Trophoblast cell (in vitro differentiated cells and primary cell): ENCODE measurements around the gene CDH1.

Source experiments
- DNase-seq, 2 donors: peaks; one replicate each; pipeline ENCODE4 v3.0.0-alpha.2; 2016
- H2AFZ ChIP-seq: 2 replicates; pipeline ENCODE4 v1.6.1; 2013; ENCODE audit warnings: low read length, moderate library complexity, mild to moderate bottlenecking; ENCODE audit not compliant: insufficient read depth, poor library complexity
- H2AK5ac ChIP-seq: 2 replicates; pipeline ENCODE4 v1.6.1; 2013; ENCODE audit warnings: mild to moderate bottlenecking, low read length
- H2BK120ac ChIP-seq: 2 replicates; pipeline ENCODE4 v1.6.1; 2013; ENCODE audit warnings: low read length, mild to moderate bottlenecking, moderate library complexity; ENCODE audit not compliant: insufficient read depth, poor library complexity
- H2BK12ac ChIP-seq: 2 replicates; pipeline ENCODE4 v1.6.1; 2013; ENCODE audit warnings: mild to moderate bottlenecking, low read length, moderate library complexity
- H2BK5ac ChIP-seq: 2 replicates; pipeline ENCODE4 v1.6.1; 2013; ENCODE audit warnings: low read length, low read depth, moderate library complexity, mild to moderate bottlenecking; ENCODE audit not compliant: poor library complexity
- H3K14ac ChIP-seq: 2 replicates; pipeline ENCODE4 v1.6.1; 2013; ENCODE audit warnings: mild to moderate bottlenecking, low read length
- H3K18ac ChIP-seq: 2 replicates; pipeline ENCODE4 v1.6.1; 2013; ENCODE audit warnings: mild to moderate bottlenecking, low read length
- H3K23ac ChIP-seq: 2 replicates; pipeline ENCODE4 v1.6.1; 2013; ENCODE audit warnings: low read length
- H3K27ac ChIP-seq: 2 replicates; pipeline ENCODE4 v1.5.1; 2013; ENCODE audit warnings: low read depth, mild to moderate bottlenecking, inconsistent platforms, low read length, moderate library complexity
- H3K27me3 ChIP-seq: 2 replicates; pipeline ENCODE4 v1.6.1; 2013; ENCODE audit warnings: inconsistent platforms, mild to moderate bottlenecking, low read length, moderate library complexity; ENCODE audit not compliant: insufficient read depth
- H3K36me3 ChIP-seq, 2 experiments: 1 replicate in 1 of 2; 2 replicates in 1 of 2; pipeline ENCODE4 v1.6.1; 2013; ENCODE audit warnings: low read length in 2 of 2, mild to moderate bottlenecking in 2 of 2, moderate library complexity in 1 of 2; ENCODE audit not compliant: insufficient read depth in 2 of 2, control insufficient read depth in 1 of 2
- H3K4ac ChIP-seq: 2 replicates; pipeline ENCODE4 v1.6.1; 2013; ENCODE audit warnings: low read depth, mild to moderate bottlenecking, low read length, moderate library complexity
- H3K4me1 ChIP-seq, 2 experiments: 1 replicate in 1 of 2; 2 replicates in 1 of 2; pipeline ENCODE4 v1.6.1; 2013; ENCODE audit warnings: low read length in 2 of 2, mild to moderate bottlenecking in 2 of 2, moderate library complexity in 1 of 2; ENCODE audit not compliant: insufficient read depth in 2 of 2, control insufficient read depth in 1 of 2
- H3K4me2 ChIP-seq: 2 replicates; pipeline ENCODE4 v1.6.1; 2013; ENCODE audit warnings: inconsistent platforms, mild to moderate bottlenecking, low read length, moderate library complexity
- H3K4me3 ChIP-seq: 2 replicates; pipeline ENCODE4 v1.5.1; 2013; ENCODE audit warnings: mild to moderate bottlenecking, low read depth, low read length, inconsistent platforms
- H3K79me1 ChIP-seq: one replicate; pipeline ENCODE4 v1.6.1; 2013; ENCODE audit warnings: low read length
- H3K79me2 ChIP-seq: 2 replicates; pipeline ENCODE4 v1.6.1; 2013; ENCODE audit warnings: low read length, mild to moderate bottlenecking; ENCODE audit not compliant: control insufficient read depth, insufficient read depth, poor library complexity
- H3K9ac ChIP-seq: 2 replicates; pipeline ENCODE4 v1.6.1; 2013; ENCODE audit warnings: mild to moderate bottlenecking, low read length
- H3K9me3 ChIP-seq: 2 replicates; pipeline ENCODE4 v1.6.1; 2013; ENCODE audit warnings: low read depth, mild to moderate bottlenecking, control low read depth, inconsistent platforms, low read length; ENCODE audit not compliant: insufficient read depth
- H4K12ac ChIP-seq: 2 replicates; pipeline ENCODE4 v1.6.1; 2013; ENCODE audit warnings: low read depth, mild to moderate bottlenecking, low read length, moderate library complexity
- H4K8ac ChIP-seq: 2 replicates; pipeline ENCODE4 v1.6.1; 2013; ENCODE audit warnings: low read depth, mild to moderate bottlenecking, low read length, moderate library complexity
- H4K91ac ChIP-seq: one replicate; pipeline ENCODE4 v1.6.1; 2013; ENCODE audit warnings: low read depth, mild to moderate bottlenecking, low read length, moderate library complexity
- WGBS: extraction: QIAGEN DNeasy Blood & Tissue Kit; methylation state at CpG from one replicate; pipeline ENCODE4 v1.1.7; 2013; ENCODE audit warnings: missing lambda C conversion rate; ENCODE audit not compliant: insufficient read length, insufficient coverage; ENCODE audit errors: extremely low coverage; 5-methylcytosine and 5-hydroxymethylcytosine counted together

CDH1 gene

DNA sequence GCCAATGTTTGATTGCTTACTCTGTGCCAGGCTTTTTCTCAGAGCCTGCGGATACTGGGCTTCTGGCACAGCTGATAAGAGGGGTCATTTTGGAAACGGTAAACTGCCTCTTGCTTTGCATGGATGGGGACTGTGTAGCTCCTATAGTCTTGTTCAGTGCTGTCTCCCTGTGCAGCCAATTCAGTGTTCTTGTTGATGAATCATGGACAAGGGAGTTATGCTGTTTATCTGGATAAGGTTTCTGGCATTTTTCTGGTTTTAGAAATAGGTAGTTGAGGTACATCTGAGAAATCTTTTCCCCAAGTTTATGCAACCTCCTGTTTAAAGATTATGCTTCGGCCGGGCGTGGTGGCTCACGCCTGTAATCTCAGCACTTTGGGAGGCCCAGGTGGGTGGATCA, 89.6 kb downstream of the CDH1 start:
- Histone ChIP-seq H2BK12ac (no peak overlapping the region), H2AFZ (no peak overlapping the region), H3K79me1 (peaks cover 4% of the 10 kb centered on the region), H3K27me3 (no peaks in the 10 kb centered on the region), H3K14ac (no peak overlapping the region), H3K4me2 (no peak overlapping the region), H4K91ac (no peak overlapping the region), H3K4me1 (peaks cover 2 to 11% of the 10 kb centered on the region in 2 experiments), H3K4me3 (no peak overlapping the region), H2BK120ac (no peak overlapping the region), H3K4ac (no peak overlapping the region), H3K27ac (no peak overlapping the region), H3K23ac (no peak overlapping the region), H2AK5ac (no peak overlapping the region), H3K9ac (no peak overlapping the region), H4K12ac (no peak overlapping the region), H4K8ac (no peak overlapping the region), H3K18ac (no peak overlapping the region), H3K9me3 (no peaks in the 10 kb centered on the region), H2BK5ac (no peak overlapping the region), H3K36me3 (peaks cover 35 to 52% of the 10 kb centered on the region in 2 experiments), H3K79me2 (no peaks in the 10 kb centered on the region)
- WGBS, result no CpG with 5 or more reads among the region's 6 CpGs
- peak in 1 of 2 donors; percentile 26 for DNase-seq

DNA sequence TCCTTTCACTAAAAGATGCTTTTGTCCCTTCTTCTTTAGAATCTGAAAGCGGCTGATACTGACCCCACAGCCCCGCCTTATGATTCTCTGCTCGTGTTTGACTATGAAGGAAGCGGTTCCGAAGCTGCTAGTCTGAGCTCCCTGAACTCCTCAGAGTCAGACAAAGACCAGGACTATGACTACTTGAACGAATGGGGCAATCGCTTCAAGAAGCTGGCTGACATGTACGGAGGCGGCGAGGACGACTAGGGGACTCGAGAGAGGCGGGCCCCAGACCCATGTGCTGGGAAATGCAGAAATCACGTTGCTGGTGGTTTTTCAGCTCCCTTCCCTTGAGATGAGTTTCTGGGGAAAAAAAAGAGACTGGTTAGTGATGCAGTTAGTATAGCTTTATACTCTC, 96.2 kb downstream of the CDH1 start:
- Histone ChIP-seq H3K4me1 (no peaks in the 10 kb centered on the region), H3K79me1 (no peaks in the 10 kb centered on the region), H3K4me3 (no peak overlapping the region), H3K4me2 (no peak overlapping the region), H3K36me3 (peaks cover 37 to 49% of the 10 kb centered on the region in 2 experiments), H2AFZ (no peak overlapping the region), H4K91ac (no peak overlapping the region), H3K9me3 (peaks cover 2% of the 10 kb centered on the region), H3K79me2 (no peaks in the 10 kb centered on the region), H3K18ac (no peak overlapping the region), H3K14ac (no peak overlapping the region), H3K4ac (no peak overlapping the region), H3K27me3 (no peaks in the 10 kb centered on the region), H2BK5ac (no peak overlapping the region), H2BK12ac (no peak overlapping the region), H3K27ac (no peak overlapping the region), H4K12ac (no peak overlapping the region), H3K9ac (no peak overlapping the region), H3K23ac (no peak overlapping the region), H4K8ac (no peak overlapping the region), H2AK5ac (no peak overlapping the region), H2BK120ac (no peak overlapping the region)
- WGBS, result no CpG with 5 or more reads among the region's 14 CpGs
- DNase-seq, result no peak

DNA sequence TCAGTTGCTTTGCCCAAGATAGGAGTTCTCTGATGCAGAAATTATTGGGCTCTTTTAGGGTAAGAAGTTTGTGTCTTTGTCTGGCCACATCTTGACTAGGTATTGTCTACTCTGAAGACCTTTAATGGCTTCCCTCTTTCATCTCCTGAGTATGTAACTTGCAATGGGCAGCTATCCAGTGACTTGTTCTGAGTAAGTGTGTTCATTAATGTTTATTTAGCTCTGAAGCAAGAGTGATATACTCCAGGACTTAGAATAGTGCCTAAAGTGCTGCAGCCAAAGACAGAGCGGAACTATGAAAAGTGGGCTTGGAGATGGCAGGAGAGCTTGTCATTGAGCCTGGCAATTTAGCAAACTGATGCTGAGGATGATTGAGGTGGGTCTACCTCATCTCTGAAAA, 97.5 kb downstream of the CDH1 start:
- H3K9me3 ChIP-seq, result peaks cover 2% of the 10 kb centered on the region
- H2AK5ac ChIP-seq, result no peak overlapping the region
- H3K27ac ChIP-seq, result no peak overlapping the region
- H2AFZ ChIP-seq, result no peak overlapping the region
- H3K79me2 ChIP-seq, result no peaks in the 10 kb centered on the region
- H4K91ac ChIP-seq, result no peak overlapping the region
- no peak overlapping the region for H3K14ac ChIP-seq
- WGBS, result no CpG with 5 or more reads among the region's 1 CpG
- no peaks in the 10 kb centered on the region for H3K27me3 ChIP-seq
- no peak overlapping the region for H3K9ac ChIP-seq
- no peaks in the 10 kb centered on the region for H3K4me1 ChIP-seq
- H2BK120ac ChIP-seq, result no peak overlapping the region
- H3K4ac ChIP-seq, result no peak overlapping the region
- no peak overlapping the region for H4K8ac ChIP-seq
- H3K79me1 ChIP-seq, result no peaks in the 10 kb centered on the region
- H2BK12ac ChIP-seq, result no peak overlapping the region
- no peak overlapping the region for H3K18ac ChIP-seq
- no peak overlapping the region for H3K23ac ChIP-seq
- no peak overlapping the region for H2BK5ac ChIP-seq
- H3K4me3 ChIP-seq, result no peak overlapping the region
- no peak overlapping the region for H4K12ac ChIP-seq
- DNase-seq, result no peak
- H3K4me2 ChIP-seq, result no peak overlapping the region
- H3K36me3 ChIP-seq, result peaks cover 31 to 38% of the 10 kb centered on the region in 2 experiments

DNA sequence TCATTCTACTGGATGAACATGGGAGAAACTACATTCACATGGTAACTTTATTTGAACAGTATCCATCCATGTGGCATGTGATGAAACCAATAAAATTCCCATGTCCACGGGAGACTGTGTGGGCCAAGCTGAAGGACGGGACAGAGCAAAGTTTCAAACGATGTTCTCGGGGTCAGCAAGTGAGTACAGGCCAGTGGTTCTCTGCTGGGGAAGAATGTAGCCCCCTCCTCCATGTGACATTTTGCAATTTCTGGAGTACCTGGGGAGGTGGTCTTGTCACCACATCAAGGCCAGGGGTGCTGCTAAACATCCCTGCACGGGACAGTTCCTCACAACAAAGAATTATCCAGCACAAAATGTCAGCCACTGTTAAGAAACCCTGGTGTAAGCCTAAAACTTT, 98.9 kb downstream of the CDH1 start:
- Histone ChIP-seq H4K91ac (no peak overlapping the region), H4K8ac (no peak overlapping the region), H3K36me3 (peaks cover 27 to 29% of the 10 kb centered on the region in 2 experiments), H3K9me3 (peaks cover 2% of the 10 kb centered on the region), H3K14ac (no peak overlapping the region), H2BK12ac (no peak overlapping the region), H3K4me2 (no peak overlapping the region), H2AFZ (no peak overlapping the region), H2BK5ac (no peak overlapping the region), H3K79me2 (no peaks in the 10 kb centered on the region), H3K4ac (no peak overlapping the region), H2AK5ac (no peak overlapping the region), H3K18ac (no peak overlapping the region), H3K79me1 (no peaks in the 10 kb centered on the region), H3K4me1 (no peaks in the 10 kb centered on the region), H3K27me3 (no peaks in the 10 kb centered on the region), H3K23ac (no peak overlapping the region), H3K27ac (no peak overlapping the region), H3K9ac (no peak overlapping the region), H4K12ac (no peak overlapping the region), H3K4me3 (no peak overlapping the region), H2BK120ac (no peak overlapping the region)
- no CpG with 5 or more reads among the region's 5 CpGs for WGBS
- DNase-seq, result no peak
